Measurements from ENCODE around the gene GLRX5. TPM values are rescaled to one million over a fixed set of nuclear protein-coding genes. Genes with fewer than 3 reads are reported as not detected.

Gene GLRX5
- total and polyA plus RNA-seq, 12 donors = 32.7 to 134 (median 71.6) TPM

DNA sequence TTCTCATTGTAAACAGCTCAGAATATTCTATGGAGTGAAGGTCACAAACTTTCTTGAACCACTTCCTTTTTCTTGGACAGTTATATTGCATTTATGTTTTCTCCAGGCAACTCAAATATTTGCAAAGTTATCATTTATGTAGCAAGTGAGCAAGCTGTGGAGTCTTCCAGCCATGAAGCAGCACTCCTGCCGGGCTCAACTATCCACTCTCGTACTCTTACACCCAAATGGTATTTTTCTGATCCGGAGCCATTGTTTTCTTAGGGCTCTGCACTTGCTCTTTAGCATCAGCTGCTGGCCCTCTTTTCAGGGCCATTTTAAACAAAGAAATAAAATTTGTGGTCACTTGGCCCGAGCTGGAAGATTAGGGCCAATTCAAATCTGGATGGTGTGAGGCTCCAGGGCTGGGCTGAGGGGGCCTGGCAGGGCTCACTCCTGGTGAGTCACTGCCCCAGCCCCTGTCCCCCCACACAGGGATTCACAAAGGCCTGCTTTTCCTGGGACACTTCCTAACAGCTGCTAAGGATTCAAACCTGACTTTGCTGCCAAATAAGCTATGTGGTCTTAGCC lies 38.1 kb upstream of the GLRX5 start:
- H3K36me3 ChIP-seq (replicated peaks in 1 of 2) = no peaks in the 10 kb centered on the region
- WGBS, 4 donors = 19 to 42% (median 26%) methylated on average over 4 of the region's 4 CpGs
- no peak for DNase-seq
- TF ChIP-seq, protein P1, sequence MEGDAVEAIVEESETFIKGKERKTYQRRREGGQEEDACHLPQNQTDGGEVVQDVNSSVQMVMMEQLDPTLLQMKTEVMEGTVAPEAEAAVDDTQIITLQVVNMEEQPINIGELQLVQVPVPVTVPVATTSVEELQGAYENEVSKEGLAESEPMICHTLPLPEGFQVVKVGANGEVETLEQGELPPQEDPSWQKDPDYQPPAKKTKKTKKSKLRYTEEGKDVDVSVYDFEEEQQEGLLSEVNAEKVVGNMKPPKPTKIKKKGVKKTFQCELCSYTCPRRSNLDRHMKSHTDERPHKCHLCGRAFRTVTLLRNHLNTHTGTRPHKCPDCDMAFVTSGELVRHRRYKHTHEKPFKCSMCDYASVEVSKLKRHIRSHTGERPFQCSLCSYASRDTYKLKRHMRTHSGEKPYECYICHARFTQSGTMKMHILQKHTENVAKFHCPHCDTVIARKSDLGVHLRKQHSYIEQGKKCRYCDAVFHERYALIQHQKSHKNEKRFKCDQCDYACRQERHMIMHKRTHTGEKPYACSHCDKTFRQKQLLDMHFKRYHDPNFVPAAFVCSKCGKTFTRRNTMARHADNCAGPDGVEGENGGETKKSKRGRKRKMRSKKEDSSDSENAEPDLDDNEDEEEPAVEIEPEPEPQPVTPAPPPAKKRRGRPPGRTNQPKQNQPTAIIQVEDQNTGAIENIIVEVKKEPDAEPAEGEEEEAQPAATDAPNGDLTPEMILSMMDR (IDR thresholded peaks at IDR 0.05) = no peak
- TF ChIP-seq POLR2A (IDR thresholded peaks at IDR 0.05) = no peak
- H3K9me3 ChIP-seq (replicated peaks in 1 of 3) = no peaks in the 10 kb centered on the region
- H3K4me3 ChIP-seq = no peak overlapping the region
- H3K27me3 ChIP-seq = no peaks in the 10 kb centered on the region
- intact Hi-C loops (cut with DNase I) = no loop called here
- H3K27ac ChIP-seq = peak overlapping the region in 2 of 5 donors; percentile 20 to 40
- H3K4me1 ChIP-seq (replicated peaks in 1 of 2) = peaks cover 24 to 37% of the 10 kb centered on the region in 2 donors

DNA sequence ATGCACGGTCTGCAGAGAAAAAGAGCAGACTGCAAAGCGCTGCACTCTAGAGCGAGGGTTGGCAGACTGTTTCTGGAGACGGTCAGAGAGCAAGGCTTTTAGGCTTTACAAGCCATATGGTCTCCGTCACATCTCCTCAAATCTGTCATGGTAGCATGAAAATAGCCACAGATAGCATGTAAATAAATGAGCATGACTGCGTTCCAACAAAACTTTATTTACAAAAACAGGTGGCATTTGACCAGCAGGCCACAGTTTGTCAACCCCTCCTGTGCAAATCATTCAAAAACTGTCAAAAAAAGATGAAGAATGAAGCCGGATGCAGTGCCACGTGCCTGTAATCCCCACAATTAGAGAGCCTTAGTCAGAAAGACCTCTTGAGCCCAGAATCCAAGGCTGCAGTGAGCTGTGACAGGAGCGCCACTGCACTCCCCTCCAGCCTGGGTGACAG lies 37.3 kb upstream of the GLRX5 start:
- Histone ChIP-seq H3K4me3 (no peak overlapping the region), H3K4me1 (replicated peaks in 1 of 2) (peaks cover 31 to 45% of the 10 kb centered on the region in 2 donors), H3K9me3 (replicated peaks in 1 of 3) (no peaks in the 10 kb centered on the region), H3K36me3 (replicated peaks in 1 of 2) (no peaks in the 10 kb centered on the region), H3K27me3 (no peaks in the 10 kb centered on the region), H3K27ac (peak overlapping the region in 2 of 5 donors; percentile 10 to 40)
- WGBS, 4 donors = 52 to 59% (median 56%) methylated on average over 9 of the region's 9 CpGs
- no peak for TF ChIP-seq POLR2A (IDR thresholded peaks at IDR 0.05)
- TF ChIP-seq, protein P1 (IDR thresholded peaks at IDR 0.05) = no peak
- intact Hi-C loops (cut with DNase I) = no loop called here
- DNase-seq = no peak

- intact Hi-C loops (cut with DNase I) = no loop called here
- H3K36me3 ChIP-seq (replicated peaks in 1 of 2) = no peaks in the 10 kb centered on the region
- H3K27me3 ChIP-seq = no peaks in the 10 kb centered on the region
- no peak overlapping the region for H3K4me3 ChIP-seq
- DNase-seq = peak; percentile 68 to 84 (median 79)
- TF ChIP-seq, protein P1 (IDR thresholded peaks at IDR 0.05) = no peak
- no peak for TF ChIP-seq POLR2A (IDR thresholded peaks at IDR 0.05)
- H3K4me1 ChIP-seq (replicated peaks in 1 of 2) = peaks cover 31 to 51% of the 10 kb centered on the region in 2 donors
- 40 to 69% (median 53%) methylated on average over 9 of the region's 9 CpGs for WGBS, 4 donors
- no peaks in the 10 kb centered on the region for H3K9me3 ChIP-seq (replicated peaks in 1 of 3)
- H3K27ac ChIP-seq = peak overlapping the region in 3 of 5 donors; percentile 38 to 64 (median 59)
Measured at GRCh38 chr14:95498622-95499353, 36.1 kb upstream of the GLRX5 start.

DNA sequence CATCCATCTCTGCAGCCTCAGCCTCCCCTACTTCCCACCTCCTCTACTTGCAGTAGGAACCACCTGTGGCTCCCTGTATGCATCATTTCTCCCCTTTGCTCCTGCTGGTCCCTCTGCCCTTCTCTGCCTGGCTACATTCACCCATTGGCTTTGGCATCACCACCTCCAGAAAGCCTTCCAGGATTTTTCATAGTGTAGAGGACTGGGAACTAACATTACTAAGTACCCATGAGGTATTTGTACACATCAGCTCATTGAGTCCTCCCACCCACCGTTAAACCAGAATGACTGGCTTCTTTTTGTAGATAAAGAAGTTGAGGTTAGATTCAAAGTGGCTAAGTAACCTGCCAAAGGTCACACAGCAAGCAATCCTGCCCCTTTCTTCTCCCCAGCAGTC lies 35.5 kb upstream of the GLRX5 start:
- H3K27me3 ChIP-seq = no peaks in the 10 kb centered on the region
- no peak for TF ChIP-seq POLR2A (IDR thresholded peaks at IDR 0.05)
- TF ChIP-seq, protein P1 (IDR thresholded peaks at IDR 0.05) = no peak
- intact Hi-C loops (cut with DNase I) = no loop called here
- no peaks in the 10 kb centered on the region for H3K9me3 ChIP-seq (replicated peaks in 1 of 3)
- peak overlapping the region in 2 of 5 donors; percentile 59 to 64 for H3K27ac ChIP-seq
- DNase-seq = no peak
- WGBS, 4 donors = 31 to 50% (median 37%) methylated on average over 1 of the region's 1 CpG
- peaks cover 31 to 54% of the 10 kb centered on the region in 2 donors for H3K4me1 ChIP-seq (replicated peaks in 1 of 2)
- H3K4me3 ChIP-seq = no peak overlapping the region
- no peaks in the 10 kb centered on the region for H3K36me3 ChIP-seq (replicated peaks in 1 of 2)

Data from adrenal gland (tissue), 12 donors.